NAMALWA (cell line): Measurements from ENCODE around the gene ZNF525.
A peak's percentile ranks its signal among the peaks of the same experiment; 100 is the strongest.
"Not testable (repeated sequence)": the region's sequence is repeated elsewhere in the genome, so short reads cannot be mapped to it uniquely, and the experiment has no call there.

Source experiments
- DNase-seq: peaks from one replicate; pipeline ENCODE4 v3.0.0-alpha.2; 2015; ENCODE audit warnings: low spot score

The ZNF525 gene

DNA sequence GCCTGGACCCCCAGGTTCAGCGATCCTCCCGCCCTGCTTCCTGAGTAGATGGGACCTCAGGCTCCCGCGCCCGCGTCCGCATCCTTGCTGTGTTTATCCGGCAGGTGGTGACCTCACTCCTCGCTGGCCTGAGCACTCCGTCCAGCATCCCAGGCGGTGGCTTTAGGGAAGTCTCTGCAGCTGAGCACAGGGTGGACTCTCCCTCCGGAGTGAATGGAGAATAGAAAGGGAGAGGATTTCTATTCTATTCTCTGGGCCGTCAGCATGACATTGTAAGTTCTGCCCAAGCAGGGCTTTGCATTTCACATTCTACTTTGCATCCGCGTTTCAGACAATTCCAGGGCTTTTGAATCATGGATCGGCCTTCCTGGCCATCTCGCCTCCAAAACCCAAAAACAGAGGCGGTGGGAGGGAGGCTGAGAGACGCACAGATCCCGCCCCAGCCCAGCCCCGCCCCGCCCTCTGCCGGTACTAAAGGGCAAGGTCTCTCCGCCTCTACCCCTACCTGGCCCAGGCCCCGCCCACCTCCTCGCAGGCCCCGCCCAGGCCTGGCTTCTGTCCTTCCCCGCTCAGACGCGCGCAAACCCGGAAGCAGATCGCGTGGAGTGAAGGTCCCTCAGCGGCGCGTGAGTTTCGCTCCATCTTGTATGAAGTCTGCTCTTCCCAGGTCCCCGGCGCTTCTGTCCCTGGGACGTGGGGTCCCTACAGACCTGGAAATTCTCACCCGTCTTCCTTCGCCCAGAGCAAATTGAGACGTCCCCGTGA is at the start of gene ZNF525:
ZNF525 (plus strand) TSS at position 572 of the 765 bp plus-strand sequence. CDS start 6,577 bp downstream, outside the sequence.
- DNase-seq: peak; percentile 95

DNA sequence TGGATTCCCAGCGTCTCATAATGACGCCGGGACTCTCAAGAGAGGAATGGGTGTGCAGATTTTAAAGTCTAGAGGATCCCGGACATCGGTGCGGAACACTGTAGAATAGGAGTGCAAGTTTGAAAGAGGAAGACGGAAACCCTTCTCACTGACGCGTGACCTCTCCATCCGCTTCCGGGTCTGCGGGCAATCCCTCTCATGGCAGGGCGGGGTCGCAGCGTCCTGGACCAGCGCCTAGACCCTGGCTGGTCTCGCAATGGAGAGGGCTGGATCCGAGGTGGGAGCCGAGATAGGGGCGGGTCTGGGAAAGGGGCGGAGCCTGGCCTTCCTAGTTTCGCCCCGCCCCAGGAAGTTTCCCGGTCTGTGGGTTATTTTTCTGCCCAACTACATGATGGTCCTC is 36.5 kb upstream of the ZNF525 start:
- DNase-seq: no peak

DNA sequence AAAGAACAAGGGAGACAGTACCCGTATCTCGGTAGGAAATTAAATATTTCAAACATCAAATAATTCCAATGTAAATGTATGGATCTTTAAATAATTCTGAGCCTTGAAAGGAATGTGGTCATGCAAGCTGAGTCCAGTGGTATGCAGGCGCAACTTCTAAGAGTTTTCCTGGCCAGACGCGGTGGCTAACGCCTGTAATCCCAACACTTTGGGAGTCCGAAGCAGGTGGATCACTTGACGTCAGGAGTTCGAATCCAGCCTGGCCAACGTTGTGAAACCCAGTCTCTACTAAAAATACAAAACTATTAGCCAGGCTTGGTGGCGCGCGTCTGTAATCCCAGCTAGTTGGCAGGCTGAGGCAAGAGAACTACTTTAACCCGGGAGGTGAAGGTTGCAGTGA is 33.0 kb upstream of the ZNF525 start:
- DNase-seq: no peak

DNA sequence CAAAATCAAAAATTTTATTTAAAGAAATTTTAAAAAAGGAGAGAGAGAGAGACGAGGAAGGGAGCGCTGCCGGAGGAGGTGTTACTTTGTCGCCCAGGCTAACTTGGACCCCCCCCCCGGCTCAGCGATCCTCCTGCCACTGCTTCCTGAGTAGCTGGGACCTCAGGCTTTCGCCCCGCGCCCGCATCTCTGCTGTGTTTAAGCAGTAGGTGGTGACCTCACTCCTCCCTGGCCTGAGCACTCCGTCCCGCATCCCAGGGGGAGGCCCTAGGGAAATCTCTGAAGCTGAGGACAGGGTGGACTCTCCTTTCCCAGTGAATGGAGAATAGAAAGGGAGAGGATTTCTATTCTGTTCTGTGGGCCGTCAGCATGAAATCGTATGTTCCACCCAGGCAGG is 32.4 kb upstream of the ZNF525 start:
- no peak for DNase-seq

DNA sequence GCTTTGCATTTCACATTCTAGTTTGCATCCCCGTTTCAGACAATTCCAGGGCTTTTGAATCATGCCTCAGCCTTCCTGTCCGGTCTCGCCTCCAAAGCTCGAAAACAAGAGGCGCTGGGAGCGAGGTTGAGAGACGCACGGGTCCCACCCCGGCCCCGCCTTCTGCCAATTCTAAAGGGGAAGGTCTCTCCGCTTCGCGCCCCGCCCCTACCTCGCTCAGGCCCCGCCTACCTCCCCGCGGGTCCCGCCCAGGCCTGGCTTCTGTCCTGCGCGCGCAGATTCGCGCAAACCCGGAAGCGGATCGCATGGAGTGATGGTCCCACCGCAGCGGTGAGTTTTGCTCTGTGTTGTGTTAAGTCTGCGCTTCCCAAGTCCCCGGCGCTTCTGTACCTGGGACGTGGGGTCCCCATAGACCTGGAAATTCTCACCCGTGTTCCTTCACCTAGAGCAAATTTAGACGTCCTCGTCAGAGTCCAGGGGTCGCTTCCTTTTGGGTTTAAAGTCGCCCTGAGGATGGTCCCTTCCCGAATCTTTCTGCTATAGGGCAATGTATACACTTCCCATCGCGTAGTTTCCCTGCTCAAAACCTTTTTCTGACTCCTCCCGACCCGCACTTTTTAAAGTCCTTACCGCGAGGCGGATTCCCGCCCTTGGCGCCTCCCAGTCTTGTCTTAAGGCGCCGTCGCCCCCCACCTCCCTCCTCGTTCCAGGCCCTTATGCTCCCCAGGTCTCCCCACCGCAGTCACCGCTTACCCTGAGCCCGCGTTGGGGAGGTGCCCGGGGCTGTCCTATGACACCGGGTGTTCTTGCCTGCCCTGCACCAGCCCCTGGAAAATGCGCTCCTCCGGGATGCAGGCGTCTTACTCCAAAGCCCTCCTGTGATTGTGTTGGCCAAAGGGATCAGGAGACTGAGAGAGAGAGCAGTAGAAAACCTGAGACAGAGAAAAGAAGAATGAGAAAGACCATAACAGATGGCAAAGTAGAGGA is 31.7 kb upstream of the ZNF525 start, which contains the start of gene ZNF845:
ZNF845 (plus strand) TSS at position 287 of the 987 bp plus-strand sequence. CDS start 7,559 bp downstream, outside the sequence.
- peak; percentile 92 for DNase-seq

DNA sequence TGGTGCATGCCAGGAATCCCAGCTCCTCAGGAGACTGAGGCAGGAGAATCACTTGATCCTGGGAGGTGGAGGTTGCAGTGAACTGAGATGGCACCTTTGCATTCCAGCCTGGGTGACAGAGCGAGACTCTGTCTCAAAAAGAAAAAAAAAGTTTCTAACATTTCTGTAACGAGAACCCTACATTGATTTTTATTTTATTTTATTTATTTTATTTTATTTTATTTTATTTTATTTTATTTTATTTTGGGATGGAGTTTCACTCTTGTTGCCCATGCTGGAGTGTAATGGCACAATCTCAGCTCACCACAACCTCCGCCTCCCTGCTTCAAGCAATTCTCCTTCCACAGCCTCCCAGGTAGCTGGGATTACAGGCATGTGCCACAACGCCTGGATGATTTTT is 21.1 kb upstream of the ZNF525 start:
- not testable (repeated sequence) for DNase-seq

DNA sequence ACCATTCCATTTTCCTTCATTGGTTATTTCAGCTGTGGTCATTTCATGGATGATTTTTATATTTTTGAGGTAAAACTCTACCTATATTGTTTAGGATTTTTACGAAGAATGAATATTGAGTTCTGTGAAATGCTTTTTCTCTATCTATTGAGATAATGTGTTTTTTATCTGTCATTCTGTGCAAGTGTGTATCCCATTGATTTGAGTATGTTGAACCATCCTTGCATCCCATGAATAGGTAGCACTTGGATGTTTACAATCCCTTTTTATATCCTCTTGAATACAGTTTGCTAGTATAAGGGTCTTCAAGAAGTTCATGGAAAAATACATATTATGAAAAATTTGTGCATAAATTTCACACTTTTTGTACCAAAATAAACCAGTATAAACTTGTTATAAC is 9.8 kb upstream of the ZNF525 start:
- DNase-seq: no peak

DNA sequence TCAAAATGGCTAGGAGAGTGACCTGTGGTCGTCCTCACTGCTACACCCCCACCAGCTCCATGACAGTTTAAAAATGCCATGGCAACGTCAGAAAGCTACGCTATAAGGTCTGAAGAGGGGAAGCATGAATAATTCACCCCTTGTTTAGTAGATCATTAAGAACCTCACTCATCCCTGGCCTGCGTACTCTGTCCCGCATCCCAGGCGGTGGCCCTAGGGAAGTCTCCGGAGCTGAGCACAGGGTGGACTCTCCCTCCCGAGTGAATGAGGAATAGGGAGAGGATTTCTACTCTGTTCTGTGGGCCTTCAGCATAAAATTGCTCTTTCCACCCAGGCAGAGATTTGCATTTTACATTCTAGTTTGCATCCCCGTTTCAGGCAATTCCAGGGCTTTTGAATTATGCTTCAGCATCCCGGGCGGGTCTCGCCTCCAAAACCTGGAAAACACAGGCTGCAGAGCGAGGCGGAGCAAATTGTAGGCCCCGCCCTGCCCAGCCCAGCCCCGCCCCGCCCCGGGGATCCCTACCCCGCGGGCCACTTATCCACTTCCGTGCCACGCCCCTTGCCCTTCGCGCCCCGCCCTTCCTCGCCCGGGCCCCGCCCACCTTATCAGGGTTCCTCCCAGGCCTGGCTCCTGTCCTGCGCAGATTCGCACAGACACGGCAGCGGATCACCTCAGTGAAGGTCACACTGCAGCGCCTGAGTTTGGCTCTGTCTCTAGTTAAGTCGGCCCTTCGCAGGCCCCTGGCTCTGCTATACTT is 7.5 kb upstream of the ZNF525 start:
- no peak for DNase-seq

DNA sequence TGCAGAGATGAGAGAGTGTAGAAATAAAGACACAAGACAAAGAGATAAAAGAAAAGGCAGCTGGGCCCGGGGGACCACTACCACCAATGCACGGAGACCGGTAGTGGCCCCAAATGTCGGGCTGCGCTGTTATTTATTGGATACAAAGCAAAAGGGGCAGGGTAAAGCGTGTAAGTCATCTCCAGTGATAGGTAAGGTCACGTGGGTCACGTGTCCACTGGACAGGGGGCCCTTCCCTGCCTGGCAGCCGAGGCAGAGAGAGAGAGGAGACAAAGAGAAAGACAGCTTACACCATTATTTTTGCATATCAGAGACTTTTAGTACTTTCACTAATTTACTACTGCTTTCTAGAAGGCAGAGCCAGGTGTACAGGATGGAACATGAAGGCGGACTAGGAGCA is 5.4 kb upstream of the ZNF525 start:
- not testable (repeated sequence) for DNase-seq

DNA sequence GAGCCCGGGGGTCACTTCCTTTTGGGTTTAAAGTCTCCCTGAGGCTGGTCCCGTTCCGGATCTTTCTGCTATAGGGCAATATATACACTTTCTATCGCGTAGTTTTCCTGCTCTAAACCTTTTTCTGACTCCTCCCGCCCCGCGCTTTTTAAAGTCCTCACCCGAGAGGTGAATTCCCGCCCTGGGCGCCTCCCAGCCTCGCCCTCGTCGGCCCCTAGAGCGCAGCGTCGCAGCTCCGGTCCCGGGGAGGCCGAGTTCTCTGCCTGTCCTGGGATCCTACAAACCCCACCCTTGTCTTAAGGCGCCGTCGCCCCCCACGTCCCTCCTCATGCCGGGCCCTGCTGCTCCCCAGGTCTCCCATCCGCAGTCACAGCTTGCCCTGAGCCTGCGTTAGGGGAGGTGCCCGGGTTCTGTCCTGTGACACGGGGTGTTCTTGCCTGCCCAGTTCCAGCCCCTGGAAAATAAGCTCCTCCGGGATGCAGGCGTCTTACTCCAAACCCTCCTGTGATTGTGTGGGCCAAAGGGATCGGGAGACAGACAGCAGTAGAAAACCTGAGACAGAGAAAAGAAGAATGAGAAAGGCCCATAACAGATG is 491 bp downstream of the ZNF525 start:
- no peak for DNase-seq

DNA sequence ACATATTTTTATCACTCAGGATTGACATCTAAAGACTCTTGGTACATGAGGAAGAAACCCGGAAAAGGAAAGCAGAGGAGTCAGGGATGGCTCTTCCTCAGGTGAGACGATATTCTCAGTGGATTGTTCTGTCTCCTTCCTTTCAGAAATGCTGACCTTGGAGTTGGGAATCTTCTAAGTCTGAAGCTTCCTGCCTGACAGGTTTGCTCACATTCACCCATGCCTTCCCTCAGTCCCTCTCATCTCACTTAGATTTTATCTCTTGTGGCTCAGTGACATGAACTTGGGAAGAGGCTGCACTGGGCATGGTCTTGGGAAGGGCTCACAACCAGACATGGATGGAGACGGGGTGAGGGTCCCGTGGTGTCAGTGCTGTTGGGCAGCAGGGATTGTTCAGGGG is 6.7 kb downstream of the ZNF525 start:
- no peak for DNase-seq

DNA sequence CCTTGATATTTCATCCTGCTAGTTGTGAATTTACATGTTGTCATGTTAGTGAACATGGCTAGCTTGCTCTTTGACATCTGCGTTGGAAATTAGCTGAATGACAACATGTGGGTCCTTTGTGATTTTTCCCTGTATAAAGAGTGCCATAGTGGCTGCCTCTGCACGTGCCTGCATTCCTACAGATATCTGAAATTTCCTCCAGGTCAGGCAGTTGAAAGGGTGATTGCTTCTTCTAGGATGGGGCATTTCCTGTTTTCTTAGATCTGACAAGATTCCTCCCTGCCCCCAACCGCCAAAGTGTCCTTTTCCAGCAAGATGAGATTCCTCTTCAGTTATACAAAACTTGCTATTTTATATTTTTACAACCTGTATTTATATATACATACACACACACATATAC is 8.8 kb downstream of the ZNF525 start:
- DNase-seq: no peak

DNA sequence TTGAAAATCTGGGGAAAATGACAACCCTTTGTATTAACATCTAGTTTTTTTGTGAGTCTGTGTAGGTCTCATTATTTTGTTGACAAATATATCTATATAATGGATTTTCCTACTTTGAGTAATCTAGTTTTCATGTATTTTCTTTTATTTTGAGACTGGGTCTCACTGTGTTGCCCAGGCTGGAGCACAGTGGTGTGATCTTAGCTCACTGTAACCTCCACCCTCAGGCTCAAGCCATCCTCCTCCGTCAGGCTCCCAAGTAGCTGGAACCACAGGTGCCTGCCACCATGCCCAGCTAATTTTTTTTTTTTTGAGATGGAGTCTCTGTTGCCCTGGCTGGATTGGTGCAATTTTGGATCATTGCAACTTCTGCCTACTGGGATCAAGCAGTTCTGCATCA is 9.2 kb downstream of the ZNF525 start:
- no peak for DNase-seq

DNA sequence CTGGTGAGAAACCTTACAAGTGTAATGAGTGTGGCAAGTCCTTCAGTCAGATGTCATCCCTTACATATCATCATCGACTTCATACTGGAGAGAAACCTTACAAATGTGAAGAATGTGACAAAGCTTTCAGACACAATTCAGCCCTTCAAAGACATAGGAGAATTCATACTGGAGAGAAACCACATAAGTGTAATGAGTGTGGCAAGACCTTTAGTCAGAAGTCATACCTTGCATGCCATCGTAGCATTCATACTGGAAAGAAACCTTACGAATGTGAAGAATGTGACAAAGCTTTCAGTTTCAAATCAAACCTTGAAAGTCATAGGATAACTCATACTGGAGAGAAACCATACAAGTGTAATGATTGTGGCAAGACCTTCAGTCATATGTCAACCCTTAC is 15.9 kb downstream of the ZNF525 start:
- no peak for DNase-seq

DNA sequence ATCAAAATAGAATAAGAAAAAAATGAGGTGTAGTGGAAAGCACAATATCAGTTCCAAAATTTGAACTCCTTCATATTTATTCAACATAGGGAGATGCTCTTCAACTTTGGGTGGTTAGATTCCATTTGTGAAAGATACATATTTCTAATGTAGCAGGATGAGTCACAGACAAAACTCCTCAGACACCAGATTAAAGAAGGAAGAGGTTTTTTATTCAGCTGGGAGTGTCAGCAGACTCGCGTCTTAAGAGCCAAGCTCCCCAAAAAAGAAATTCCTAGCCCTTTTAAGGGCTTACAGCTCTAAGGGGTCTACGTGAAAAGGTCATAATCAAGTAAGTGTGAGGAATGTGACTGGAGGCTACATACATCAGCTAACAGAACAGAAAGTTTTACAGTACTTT is 22.7 kb downstream of the ZNF525 start:
- no peak for DNase-seq

DNA sequence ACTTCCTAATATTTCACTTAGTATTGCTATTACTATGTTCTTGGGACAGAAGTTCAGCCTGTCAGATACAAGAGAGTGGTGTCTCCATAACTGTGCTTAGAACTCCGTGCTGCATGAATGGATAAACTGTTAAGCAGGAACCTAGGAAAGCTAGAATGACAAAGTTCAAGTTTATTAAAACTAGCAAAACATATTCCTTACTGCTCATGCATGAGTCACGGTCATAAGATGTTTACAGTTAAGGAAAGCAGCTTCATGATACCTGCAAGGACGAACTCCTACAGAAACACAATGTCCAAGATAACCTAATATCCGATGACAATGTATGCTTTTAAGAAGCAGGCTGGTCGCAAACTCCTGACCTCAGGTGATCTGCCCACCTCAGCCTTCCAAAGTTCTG is 23.4 kb downstream of the ZNF525 start:
- DNase-seq: no peak

DNA sequence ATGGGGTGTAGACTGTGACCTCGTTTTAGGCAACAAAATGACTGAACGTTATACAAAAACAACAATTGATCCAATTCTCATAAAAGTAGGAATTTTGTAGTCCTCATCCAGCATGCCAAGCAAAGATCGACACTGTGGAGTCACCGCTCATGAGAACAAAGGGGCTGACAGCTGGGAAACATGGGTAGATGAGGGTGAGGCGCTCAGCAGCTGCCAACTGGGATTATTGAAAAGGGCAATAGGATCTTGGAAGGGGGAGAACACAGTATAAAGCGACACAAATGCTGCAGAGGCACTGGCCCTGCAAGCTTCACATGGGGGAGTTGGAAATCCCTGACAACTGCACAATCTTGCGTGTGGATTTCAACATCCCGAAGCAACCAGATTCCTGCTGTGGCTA is 24.1 kb downstream of the ZNF525 start:
- no peak for DNase-seq

DNA sequence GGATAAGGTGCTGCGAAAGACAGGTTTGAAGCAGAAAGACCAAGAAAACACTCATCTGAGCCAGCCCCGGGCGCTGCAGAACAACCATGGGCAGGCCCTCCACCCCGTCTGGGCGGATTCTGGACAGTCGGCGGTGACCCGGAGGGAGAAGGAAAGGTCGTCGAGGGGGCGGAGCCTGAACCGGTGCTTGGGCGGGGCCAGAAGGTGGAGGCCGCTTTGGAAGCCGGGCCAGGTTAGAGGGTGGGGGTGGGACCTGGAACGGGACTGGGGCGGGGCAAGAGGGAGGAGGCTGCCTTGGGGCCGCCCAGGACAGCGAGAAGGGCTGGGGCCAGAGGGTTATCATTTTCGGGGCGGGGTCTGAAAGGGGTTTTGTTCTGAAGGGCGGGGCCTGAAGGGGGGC is 24.5 kb downstream of the ZNF525 start:
- DNase-seq: no peak

DNA sequence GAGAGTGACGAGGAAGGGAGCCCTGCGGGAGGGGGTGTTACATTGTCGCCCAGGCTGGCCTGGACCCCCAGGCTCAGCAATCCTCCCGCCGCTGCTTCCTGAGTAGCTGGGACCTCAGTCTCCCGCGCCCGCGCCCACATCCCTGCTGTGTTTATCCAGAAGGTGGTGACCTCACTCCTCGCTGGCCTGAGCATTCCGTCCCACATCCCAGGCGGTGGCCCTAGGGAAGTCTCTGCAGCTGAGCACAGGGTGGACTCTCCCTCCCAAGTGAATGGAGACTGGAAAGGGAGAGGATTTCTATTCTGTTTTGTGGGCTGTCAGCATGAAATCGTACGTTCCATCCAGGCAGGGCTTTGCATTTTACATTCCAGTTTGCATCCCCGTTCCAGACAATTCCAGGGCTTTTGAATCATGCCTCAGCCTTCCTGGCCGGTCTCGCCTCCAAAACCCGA is 29.0 kb downstream of the ZNF525 start:
- DNase-seq: no peak

DNA sequence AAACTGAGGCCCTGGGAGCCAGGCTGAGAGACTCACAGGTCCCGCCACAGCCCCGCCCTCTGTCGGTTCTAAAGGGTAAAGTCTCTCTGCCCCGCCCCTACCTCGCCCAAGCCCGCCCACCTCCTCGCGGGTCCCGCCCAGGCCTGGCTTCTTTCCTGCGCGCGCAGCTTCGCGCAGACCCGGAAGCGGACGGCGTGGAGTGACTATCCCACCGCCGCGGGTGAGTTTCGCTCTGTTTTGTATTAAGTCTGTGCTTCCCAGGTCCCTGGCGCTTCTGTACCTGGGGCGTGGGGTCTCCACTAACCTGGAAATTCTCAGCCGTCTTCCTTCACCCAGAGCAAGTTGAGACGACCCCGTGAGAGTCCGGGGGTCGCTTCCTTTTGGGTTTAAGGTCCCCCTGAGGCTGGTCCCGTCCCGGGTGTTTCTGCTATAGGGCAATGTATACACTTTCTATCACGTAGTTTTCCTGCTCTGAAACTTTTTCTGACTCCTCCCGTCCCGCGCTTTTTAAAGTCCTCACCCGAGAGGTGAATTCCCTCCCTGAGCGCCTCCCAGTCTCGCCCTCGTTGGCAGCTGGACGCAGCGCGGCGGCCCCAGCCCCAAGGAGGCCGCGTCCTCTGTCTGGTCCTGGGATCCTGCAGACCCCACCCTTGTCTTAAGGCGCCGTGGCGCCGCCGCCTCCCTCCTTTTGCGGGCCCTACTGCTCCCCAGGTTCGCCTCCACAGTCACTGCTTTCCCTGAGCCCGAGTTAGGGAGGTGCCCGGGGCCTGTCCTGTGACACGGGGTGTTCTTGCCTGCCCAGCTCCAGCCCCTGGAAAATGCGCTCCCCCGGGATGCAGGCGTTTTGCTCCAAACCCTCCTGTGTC is 29.7 kb downstream of the ZNF525 start, which contains the start of gene ZNF765:
ZNF765 (plus strand) TSS at position 176 of the 866 bp plus-strand sequence. CDS start 2,867 bp downstream, outside the sequence.
- peak; percentile 90 for DNase-seq
